ENCODE results near the gene OGDHL.
A peak's percentile ranks its signal among the peaks of the same experiment; 100 is the strongest.
"Not testable (repeated sequence)": the region's sequence is repeated elsewhere in the genome, so short reads cannot be mapped to it uniquely, and the experiment has no call there.

OGDHL gene

DNA sequence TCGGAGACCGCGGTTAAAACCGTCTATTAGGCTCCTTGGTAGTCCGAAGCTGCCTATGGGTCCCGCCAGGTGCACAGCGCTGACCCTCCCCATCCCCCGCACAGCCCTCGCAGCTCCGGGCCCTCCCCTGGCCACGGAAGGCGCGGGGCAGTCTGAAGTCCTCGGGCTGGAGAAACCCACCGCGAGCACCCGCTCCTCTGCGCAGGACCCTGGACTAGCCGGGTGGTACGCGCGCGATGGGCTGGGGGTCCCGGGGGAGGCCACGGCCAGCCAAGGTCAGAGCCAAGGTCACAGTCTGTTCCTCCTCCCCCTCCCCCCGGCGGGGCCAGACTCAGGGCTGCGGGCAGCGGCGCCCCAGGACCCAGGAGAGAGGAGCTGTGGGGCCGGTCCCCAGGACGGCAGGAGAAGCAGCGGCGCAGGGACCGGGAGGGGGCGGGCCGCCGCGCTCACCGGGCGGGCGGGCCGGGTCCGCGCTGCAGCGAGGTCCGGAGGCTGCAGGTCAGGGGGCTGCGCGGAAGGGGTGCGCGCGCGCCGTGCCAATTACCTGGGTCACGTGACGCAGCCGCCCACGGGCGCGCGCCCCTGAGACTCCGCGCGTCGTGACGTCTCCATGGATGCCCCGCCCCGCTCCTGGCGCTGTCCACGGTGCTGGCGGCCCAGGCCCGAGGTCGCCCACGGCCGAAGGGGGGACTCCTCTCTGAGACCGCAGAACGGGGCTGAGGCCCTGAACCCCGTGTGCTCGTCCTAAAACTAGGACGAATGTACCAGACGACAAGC lies at the start of gene OGDHL:
TSS of gene OGDHL (minus strand) at position 535 of the 777 bp plus-strand sequence. CDS start 3,731 bp downstream, outside the sequence.
- peak; percentile 92 for DNase-seq (ENCODE audit: low spot score)

DNA sequence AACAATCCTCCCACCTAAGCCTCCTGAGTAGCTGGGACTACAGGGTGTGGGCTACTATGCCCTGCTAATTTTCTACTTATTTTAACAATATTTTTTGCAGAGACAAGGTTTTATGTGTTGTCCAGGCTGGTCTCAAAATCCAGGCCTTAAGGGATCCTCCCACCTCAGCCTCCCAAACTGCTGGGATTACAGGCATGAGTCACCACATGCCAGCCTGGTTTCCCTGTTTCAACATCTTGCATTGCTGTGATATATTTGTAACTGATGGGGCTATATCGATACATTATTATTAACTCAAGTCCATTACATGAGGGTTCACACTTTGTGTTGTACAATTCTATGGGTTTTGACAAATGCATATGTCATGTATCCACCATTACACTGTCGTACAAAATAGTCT lies 41.9 kb upstream of the OGDHL start:
- no peak for DNase-seq (ENCODE audit: low spot score)

DNA sequence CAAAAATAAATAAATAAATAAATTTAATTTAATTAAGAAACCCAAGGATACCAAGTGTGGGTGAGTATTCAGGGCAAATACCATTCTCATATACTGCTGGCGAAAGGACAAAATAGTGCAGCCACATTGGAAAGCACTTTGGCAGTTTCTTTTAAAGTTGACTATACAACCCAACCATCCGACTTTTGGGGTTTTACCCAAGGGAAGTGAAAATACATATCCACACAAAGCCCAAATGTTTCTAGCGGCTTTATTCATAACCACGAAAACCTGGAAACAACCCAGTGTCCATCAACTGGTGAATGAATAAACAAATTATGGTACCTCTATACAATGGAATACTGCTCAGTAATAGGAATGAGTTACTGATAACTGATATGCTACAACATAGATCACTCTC lies 36.2 kb upstream of the OGDHL start:
- DNase-seq (ENCODE audit: low spot score), result no peak

DNA sequence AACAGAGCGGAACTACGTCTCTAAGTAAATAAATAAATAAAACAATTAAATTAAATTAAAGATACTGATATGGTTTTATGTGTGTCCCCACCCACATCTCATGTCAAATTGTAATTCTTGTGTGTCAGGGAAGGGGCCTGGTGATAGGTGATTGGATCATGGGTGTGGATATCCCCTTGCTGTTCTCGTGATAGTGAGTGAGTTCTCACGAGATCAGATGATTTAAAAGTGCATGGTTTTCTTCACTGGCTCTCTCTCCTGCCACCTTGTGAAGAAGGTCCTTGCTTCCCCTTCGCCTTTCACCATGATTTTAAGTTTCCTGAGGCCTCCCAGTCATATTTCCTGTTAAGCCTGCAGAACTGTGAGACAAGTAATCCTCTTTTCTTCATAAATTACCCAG lies 29.0 kb upstream of the OGDHL start:
- DNase-seq (ENCODE audit: low spot score), result no peak

DNA sequence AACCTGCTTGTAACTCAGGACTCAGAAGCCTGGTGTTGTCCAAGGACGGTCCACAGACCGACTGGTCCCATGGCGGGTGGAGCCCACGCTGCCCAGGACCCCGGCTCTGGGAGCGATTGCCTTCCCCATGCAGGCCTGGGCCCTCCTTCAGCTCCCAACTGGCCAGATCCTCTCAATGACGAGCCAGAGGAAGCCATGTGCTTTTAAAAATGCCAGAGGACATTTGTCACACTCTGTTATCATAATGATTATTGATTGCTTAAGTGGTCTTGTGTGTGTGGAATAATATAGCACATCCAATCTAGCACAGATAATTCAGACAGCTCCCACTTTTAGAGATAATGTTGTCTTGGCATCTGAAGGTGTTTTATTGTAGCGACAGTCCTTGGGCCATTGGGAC lies 22.6 kb upstream of the OGDHL start:
- no peak for DNase-seq (ENCODE audit: low spot score)

DNA sequence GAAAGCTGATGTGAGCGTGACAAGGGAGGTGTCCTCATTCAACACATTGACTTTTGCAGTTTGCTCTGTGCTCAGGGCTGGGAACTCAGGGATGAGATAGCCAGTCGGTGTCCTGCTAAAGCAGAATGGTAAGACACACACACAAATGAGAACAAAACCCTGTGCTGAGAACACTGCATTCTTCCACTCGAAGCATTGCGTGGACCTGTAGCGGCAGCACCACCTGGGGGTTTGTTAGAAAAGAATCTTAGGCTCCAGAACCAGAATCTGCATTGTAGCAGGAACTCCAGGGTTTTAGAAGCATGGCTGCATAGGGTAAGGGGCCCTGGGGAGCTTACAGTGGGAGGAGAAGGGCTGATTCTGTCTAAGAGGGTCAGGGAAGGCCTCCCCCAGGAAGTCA lies 21.5 kb upstream of the OGDHL start:
- no peak for DNase-seq (ENCODE audit: low spot score)

DNA sequence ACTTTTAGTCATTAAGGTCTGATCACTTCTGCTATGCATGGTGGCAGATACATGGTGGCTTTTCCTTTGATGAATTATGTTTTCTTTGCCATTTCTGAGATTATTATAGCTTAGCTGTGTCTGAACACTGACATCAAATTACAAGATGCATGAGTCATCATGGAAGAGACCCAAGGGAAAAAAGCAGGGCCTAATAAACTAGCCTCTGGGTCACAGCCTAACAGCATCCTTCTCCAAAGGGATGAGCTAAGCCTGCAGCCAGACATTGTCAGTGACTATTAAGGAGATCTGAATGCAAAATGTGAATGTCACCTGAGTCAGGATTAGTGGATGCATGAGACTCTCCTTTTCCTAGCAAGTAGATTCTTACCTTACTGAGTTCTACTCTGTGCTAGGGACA lies 19.1 kb upstream of the OGDHL start:
- DNase-seq (ENCODE audit: low spot score), result no peak

GRCh38 chr10:49778197-49778596 lies 16.1 kb upstream of the OGDHL start:
- DNase-seq (ENCODE audit: low spot score), result no peak

- no peak for DNase-seq (ENCODE audit: low spot score)
These were observed 14.7 kb upstream of the OGDHL start for GRCh38 chr10:49776851-49777250.

GRCh38 chr10:49775014-49775413 lies 12.9 kb upstream of the OGDHL start:
- DNase-seq (ENCODE audit: low spot score), result no peak

DNA sequence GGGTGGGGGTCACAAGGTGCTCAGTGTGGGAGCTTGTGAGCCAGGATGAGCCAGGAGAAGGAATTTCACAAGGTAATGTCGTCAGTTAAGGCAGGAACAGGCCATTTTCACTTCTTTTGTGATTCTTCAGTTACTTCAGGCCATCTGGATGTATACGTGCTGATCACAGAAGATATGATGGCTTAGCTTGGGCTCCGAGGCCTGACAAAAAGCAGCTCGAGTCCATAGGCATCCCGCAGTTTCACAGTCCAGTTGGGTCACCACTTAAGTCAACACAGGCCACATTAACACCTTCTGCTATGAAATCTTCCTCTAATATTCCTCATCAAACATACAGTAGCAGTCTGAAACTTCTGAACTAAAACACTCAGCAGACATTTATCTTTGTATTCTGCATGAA lies 10.8 kb upstream of the OGDHL start:
- DNase-seq (ENCODE audit: low spot score), result not testable (repeated sequence)

DNA sequence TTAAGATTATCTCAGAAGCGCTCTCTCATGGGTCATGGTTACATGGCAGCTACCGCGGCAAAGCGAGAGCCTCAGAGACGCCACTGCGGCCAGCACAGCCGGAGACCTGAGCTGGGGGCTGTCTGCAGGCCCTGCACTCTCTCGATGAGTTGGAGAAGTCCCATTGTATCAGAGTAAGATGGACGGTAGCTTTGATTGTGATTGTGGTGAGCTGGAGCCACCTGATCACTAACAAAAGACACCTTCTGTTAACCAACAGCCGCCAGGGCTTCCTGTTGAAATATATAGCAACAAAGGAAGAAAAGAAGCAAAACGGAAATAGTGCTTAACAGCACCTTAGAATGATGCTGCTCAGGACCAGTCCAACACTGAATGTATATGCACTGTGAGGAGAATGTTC lies 8.9 kb upstream of the OGDHL start:
- not testable (repeated sequence) for DNase-seq (ENCODE audit: low spot score)

- no peak for DNase-seq (ENCODE audit: low spot score)
These were observed 7.6 kb upstream of the OGDHL start for GRCh38 chr10:49769692-49770091.

DNA sequence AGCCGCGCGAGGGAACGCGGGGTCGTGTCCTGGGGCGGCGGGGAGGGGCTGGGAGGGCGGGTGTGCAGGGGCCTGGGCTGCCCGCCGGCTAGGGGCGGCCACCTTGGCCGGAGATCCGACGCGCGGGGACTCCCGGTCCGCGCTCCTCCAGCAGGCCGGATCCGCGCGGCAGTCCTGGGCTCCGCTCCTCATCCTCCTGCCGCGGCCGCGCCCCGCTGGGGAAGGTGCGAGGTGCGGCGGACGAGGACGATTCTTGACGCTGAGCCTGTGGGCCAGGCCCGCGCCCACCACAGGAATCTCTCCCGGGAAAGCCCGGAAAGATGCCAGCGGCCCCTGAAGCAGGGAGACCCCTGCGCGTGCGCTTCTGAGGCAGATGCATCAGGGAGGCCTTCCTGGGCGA lies 6.6 kb upstream of the OGDHL start:
- DNase-seq (ENCODE audit: low spot score), result no peak

DNA sequence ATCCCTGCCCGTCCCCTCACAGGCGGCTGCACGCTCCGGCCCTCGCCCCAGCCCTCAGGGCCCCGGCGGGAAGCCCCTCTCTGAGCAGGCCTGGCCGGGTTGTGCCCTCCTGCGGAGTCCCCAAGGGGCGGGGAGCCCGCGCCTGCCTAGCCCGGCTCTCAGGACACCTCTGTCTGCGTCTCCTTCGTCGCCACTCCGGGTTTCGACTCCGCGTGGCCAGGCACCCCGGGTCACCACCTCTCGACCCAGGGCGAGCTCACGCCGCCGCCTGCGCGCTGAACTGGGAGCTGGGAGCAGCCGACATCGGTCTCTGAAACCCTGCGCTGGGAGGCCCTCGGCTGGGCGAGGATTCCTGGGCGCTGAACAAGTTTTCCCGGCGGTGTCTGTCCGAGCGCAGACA lies 6.2 kb upstream of the OGDHL start:
- no peak for DNase-seq (ENCODE audit: low spot score)

GRCh38 chr10:49767752-49768151 lies 5.6 kb upstream of the OGDHL start:
- no peak for DNase-seq (ENCODE audit: low spot score)

GRCh38 chr10:49766484-49766883 lies 4.4 kb upstream of the OGDHL start:
- no peak for DNase-seq (ENCODE audit: low spot score)

- no peak for DNase-seq (ENCODE audit: low spot score)
These were observed 399 bp upstream of the OGDHL start for GRCh38 chr10:49762566-49762877.

DNA sequence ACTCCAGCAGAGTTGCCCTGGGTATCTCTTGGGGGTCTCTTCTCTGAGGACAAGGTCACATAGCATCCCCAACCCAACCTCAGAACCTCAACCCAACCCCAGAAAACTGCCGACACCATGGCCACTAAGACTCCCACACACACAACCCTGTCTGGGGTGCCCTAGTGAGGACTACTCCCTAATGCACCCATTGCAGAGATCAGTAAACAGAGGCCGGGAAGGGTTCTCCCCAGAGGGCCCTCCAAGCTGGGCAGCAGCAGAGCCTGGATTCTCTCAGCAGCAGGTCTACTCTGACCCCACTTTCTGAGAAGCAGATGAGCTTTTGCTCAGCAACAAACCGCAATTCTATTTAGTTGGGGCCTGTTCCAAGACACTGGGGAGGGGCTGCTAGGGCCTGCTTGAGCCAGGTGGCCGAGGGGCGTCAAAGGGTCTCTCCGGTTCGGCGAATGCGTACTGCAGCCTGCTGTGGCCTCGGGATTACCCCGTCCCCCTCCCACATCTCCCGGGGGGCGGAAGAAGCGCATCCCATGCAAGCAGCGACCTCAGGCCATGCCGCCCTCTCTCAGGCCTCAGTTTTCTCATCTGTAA lies 828 bp downstream of the OGDHL start:
- DNase-seq (ENCODE audit: low spot score), result no peak

GRCh38 chr10:49760789-49761188 lies 1.3 kb downstream of the OGDHL start:
- peak; percentile 2 for DNase-seq (ENCODE audit: low spot score)

DNA sequence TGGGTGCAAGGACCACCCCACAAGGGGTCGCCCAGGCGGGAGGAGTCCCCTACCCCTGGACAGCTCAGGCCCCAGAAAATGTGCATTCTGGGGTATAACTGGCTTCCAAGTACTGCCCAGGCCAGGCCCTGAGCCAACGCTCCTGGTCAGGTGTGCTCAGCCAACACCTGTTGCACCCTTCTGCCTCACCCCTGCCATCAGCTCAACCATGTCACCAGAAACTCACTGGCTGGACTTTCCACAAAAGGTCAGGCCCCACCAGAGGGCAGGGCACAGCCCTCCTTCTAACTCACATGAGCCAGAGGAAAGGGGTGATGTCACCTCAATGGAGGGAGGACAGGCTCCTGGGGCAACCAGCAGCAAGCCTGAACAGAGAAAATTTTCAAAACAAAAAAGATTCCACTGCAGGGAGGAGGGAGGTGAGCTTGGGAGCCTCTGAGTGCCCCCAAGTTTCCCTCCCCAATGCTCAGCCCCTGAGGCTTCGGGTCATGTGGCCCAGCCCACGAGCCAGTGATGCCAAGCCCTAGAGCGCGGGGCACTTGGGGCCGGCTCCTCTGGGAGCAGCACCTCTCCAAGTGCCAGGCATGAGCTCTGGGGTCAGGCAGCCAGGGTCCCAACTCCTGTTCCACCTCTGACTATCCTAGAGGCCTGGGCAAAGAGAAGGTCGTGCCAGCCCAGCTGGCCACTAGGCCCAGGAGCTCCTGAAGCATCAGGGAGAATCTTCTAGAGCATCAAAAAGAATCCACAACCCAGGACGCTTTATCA lies 2.2 kb downstream of the OGDHL start:
- peak; percentile 18 for DNase-seq (ENCODE audit: low spot score)

GRCh38 chr10:49758249-49758930 lies 3.7 kb downstream of the OGDHL start:
- no peak for DNase-seq (ENCODE audit: low spot score)

DNA sequence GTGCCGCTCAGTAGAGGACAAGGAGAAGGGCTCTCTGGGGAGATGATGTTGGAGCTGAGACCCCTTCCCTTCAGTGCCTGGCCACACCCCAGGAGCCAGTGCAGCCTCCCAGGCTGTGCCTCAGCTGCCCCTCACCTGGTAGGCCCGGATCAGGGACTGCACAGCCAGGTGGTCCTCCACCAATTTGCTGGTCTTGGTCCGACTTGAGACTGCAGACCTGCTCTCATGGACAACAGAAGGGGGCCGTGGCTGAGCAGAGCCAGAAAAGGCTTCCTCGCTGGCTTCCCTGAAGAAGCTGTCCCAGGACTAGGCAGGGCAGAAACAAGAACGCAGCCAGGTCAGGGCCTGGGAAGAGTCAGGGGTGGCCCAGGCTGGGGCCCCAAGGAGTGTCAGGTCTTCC lies 5.5 kb downstream of the OGDHL start:
- no peak for DNase-seq (ENCODE audit: low spot score)
